Measurements from ENCODE around the gene TEX2.

DNA sequence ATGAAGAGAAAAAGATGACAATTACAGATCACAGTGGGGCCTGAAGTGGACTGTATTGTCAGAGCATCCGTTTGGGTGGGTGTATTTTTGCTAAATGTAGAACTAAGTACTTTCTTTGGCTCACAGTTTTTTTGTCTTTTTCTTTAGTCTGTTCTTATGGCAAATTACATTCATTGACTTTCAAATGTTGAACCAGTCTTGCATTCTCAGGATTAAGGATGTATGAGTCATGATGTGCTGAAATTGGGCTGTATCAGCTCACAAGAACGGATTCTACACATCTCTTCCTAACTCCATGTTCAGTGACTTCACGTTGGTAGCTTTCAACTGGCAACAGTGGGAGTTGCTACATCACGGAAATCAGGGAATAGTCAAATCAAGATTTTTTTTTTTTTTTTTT, 66.5 kb downstream of the TEX2 start:
- TF ChIP-seq, protein P1, sequence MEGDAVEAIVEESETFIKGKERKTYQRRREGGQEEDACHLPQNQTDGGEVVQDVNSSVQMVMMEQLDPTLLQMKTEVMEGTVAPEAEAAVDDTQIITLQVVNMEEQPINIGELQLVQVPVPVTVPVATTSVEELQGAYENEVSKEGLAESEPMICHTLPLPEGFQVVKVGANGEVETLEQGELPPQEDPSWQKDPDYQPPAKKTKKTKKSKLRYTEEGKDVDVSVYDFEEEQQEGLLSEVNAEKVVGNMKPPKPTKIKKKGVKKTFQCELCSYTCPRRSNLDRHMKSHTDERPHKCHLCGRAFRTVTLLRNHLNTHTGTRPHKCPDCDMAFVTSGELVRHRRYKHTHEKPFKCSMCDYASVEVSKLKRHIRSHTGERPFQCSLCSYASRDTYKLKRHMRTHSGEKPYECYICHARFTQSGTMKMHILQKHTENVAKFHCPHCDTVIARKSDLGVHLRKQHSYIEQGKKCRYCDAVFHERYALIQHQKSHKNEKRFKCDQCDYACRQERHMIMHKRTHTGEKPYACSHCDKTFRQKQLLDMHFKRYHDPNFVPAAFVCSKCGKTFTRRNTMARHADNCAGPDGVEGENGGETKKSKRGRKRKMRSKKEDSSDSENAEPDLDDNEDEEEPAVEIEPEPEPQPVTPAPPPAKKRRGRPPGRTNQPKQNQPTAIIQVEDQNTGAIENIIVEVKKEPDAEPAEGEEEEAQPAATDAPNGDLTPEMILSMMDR (IDR thresholded peaks at IDR 0.05), result no peak
- TF ChIP-seq POLR2AphosphoS5 (IDR thresholded peaks at IDR 0.05), result no peak
- TF ChIP-seq POLR2A (IDR thresholded peaks at IDR 0.05), result no peak
- no peak for TF ChIP-seq EP300 (IDR thresholded peaks at IDR 0.05)
